ENCODE data around the gene GNG2. TPM values are rescaled to one million over a fixed set of nuclear protein-coding genes. Genes with fewer than 3 reads are reported as not detected.

GNG2 gene
- total RNA-seq, 1 donor from 2014 or later = 80.8 TPM

- Mint-ChIP-seq H3K27me3 (ENCODE audit: unreplicated experiment) (peaks cover 4% of the 10 kb centered on the region), H3K4me3 (ENCODE audit: unreplicated experiment) (no peak overlapping the region), H3K27ac (ENCODE audit: unreplicated experiment) (no peak overlapping the region), H3K36me3 (ENCODE audit: low read depth, unreplicated experiment) (peaks cover 5% of the 10 kb centered on the region), H3K4me1 (ENCODE audit: unreplicated experiment) (peaks cover 23% of the 10 kb centered on the region), H3K9me3 (ENCODE audit: unreplicated experiment) (no peaks in the 10 kb centered on the region)
- no peak for TF ChIP-seq CTCF (IDR thresholded peaks at IDR 0.05; ENCODE audit: unreplicated experiment)
- DNase-seq (ENCODE audit: low spot score) = no peak
Measured at GRCh38 chr14:51933191-51933590, 72.8 kb downstream of the GNG2 start.

- Mint-ChIP-seq H3K36me3 (ENCODE audit: low read depth, unreplicated experiment) (no peaks in the 10 kb centered on the region), H3K27me3 (ENCODE audit: unreplicated experiment) (peaks cover 4% of the 10 kb centered on the region), H3K9me3 (ENCODE audit: unreplicated experiment) (no peaks in the 10 kb centered on the region), H3K27ac (ENCODE audit: unreplicated experiment) (no peak overlapping the region), H3K4me3 (ENCODE audit: unreplicated experiment) (no peak overlapping the region), H3K4me1 (ENCODE audit: unreplicated experiment) (peaks cover 16% of the 10 kb centered on the region)
- DNase-seq (ENCODE audit: low spot score) = no peak
- TF ChIP-seq CTCF (IDR thresholded peaks at IDR 0.05; ENCODE audit: unreplicated experiment) = no peak
Measured at GRCh38 chr14:51938137-51938536, 77.7 kb downstream of the GNG2 start.

- Mint-ChIP-seq H3K27ac (ENCODE audit: unreplicated experiment) (no peak overlapping the region), H3K27me3 (ENCODE audit: unreplicated experiment) (peaks cover 4% of the 10 kb centered on the region), H3K36me3 (ENCODE audit: low read depth, unreplicated experiment) (no peaks in the 10 kb centered on the region), H3K9me3 (ENCODE audit: unreplicated experiment) (no peaks in the 10 kb centered on the region), H3K4me3 (ENCODE audit: unreplicated experiment) (no peak overlapping the region), H3K4me1 (ENCODE audit: unreplicated experiment) (peaks cover 9% of the 10 kb centered on the region)
- no peak for DNase-seq (ENCODE audit: low spot score)
- no peak for TF ChIP-seq CTCF (IDR thresholded peaks at IDR 0.05; ENCODE audit: unreplicated experiment)
Measured at GRCh38 chr14:51938821-51939220, 78.4 kb downstream of the GNG2 start.

GRCh38 chr14:51939226-51939625 lies 78.8 kb downstream of the GNG2 start:
- H3K4me1 Mint-ChIP-seq (ENCODE audit: unreplicated experiment) = peaks cover 7% of the 10 kb centered on the region
- TF ChIP-seq CTCF (IDR thresholded peaks at IDR 0.05; ENCODE audit: unreplicated experiment) = no peak
- no peak overlapping the region for H3K4me3 Mint-ChIP-seq (ENCODE audit: unreplicated experiment)
- H3K27me3 Mint-ChIP-seq (ENCODE audit: unreplicated experiment) = peaks cover 4% of the 10 kb centered on the region
- H3K27ac Mint-ChIP-seq (ENCODE audit: unreplicated experiment) = no peak overlapping the region
- no peak for DNase-seq (ENCODE audit: low spot score)
- H3K36me3 Mint-ChIP-seq (ENCODE audit: low read depth, unreplicated experiment) = no peaks in the 10 kb centered on the region
- no peaks in the 10 kb centered on the region for H3K9me3 Mint-ChIP-seq (ENCODE audit: unreplicated experiment)

- Mint-ChIP-seq H3K27ac (ENCODE audit: unreplicated experiment) (no peak overlapping the region), H3K4me3 (ENCODE audit: unreplicated experiment) (no peak overlapping the region), H3K27me3 (ENCODE audit: unreplicated experiment) (peaks cover 2% of the 10 kb centered on the region), H3K4me1 (ENCODE audit: unreplicated experiment) (peaks cover 4% of the 10 kb centered on the region), H3K36me3 (ENCODE audit: low read depth, unreplicated experiment) (no peaks in the 10 kb centered on the region), H3K9me3 (ENCODE audit: unreplicated experiment) (no peaks in the 10 kb centered on the region)
- no peak for TF ChIP-seq CTCF (IDR thresholded peaks at IDR 0.05; ENCODE audit: unreplicated experiment)
- no peak for DNase-seq (ENCODE audit: low spot score)
Measured at GRCh38 chr14:51939755-51940301, 79.4 kb downstream of the GNG2 start.

Data from endothelial cell (in vitro differentiated cells).